Activated CD8-positive, alpha-beta memory T cell treated with anti-CD3 and anti-CD28 coated beads, Interleukin-2, amount 50 U/mL, for 48 hours (primary cell): ENCODE measurements around the gene SHANK3.

Experiments
- DNase-seq: peaks from one replicate; pipeline ENCODE4 v3.0.0-alpha.2; 2020

The SHANK3 gene

GRCh38 chr22:50714631-50715179 lies 42.1 kb downstream of the SHANK3 start:
- no peak for DNase-seq

GRCh38 chr22:50715250-50715649 lies 42.6 kb downstream of the SHANK3 start:
- no peak for DNase-seq

- no peak for DNase-seq
Measured at GRCh38 chr22:50715776-50716175, 43.2 kb downstream of the SHANK3 start.

- DNase-seq: no peak
Measured at GRCh38 chr22:50716290-50717024, 43.8 kb downstream of the SHANK3 start.

- DNase-seq: no peak
Measured at GRCh38 chr22:50717709-50718351, 45.2 kb downstream of the SHANK3 start.

GRCh38 chr22:50718352-50718709 lies 45.7 kb downstream of the SHANK3 start:
- no peak for DNase-seq

DNA sequence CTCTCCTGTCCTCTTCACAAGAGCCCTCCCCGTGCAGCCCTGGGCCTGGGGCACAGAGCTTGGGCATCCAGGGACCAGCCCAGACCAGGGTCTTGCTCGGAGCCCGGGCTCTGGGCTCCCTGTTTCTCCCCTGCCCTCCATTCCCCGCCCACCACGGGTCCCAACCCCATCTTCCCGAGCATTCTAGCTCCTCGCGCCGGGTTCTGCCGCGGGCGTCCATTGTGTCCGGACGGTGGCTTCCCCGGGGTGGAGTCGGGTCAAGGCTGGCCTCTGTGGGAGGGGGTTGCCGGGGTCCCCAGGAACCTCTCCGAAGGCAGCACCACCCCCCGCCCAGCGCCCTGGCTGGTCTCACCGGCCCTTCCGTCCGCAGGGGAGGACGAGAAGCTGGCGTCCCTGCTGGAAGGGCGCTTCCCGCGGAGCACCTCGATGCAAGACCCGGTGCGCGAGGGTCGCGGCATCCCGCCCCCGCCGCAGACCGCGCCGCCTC lies 47.2 kb downstream of the SHANK3 start:
- DNase-seq: no peak

DNA sequence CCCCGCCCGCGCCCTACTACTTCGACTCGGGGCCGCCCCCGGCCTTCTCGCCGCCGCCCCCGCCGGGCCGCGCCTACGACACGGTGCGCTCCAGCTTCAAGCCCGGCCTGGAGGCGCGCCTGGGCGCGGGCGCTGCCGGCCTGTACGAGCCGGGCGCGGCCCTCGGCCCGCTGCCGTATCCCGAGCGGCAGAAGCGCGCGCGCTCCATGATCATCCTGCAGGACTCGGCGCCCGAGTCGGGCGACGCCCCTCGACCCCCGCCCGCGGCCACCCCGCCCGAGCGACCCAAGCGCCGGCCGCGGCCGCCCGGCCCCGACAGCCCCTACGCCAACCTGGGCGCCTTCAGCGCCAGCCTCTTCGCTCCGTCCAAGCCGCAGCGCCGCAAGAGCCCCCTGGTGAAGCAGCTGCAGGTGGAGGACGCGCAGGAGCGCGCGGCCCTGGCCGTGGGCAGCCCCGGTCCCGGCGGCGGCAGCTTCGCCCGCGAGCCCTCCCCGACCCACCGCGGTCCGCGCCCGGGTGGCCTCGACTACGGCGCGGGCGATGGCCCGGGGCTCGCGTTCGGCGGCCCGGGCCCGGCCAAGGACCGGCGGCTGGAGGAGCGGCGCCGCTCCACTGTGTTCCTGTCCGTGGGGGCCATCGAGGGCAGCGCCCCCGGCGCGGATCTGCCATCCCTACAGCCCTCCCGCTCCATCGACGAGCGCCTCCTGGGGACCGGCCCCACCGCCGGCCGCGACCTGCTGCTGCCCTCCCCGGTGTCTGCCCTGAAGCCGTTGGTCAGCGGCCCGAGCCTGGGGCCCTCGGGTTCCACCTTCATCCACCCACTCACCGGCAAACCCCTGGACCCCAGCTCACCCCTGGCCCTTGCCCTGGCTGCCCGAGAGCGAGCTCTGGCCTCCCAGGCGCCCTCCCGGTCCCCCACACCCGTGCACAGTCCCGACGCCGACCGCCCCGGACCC lies 48.0 kb downstream of the SHANK3 start:
- DNase-seq: no peak

- DNase-seq: no peak
Measured at GRCh38 chr22:50721257-50721844, 48.7 kb downstream of the SHANK3 start.

DNA sequence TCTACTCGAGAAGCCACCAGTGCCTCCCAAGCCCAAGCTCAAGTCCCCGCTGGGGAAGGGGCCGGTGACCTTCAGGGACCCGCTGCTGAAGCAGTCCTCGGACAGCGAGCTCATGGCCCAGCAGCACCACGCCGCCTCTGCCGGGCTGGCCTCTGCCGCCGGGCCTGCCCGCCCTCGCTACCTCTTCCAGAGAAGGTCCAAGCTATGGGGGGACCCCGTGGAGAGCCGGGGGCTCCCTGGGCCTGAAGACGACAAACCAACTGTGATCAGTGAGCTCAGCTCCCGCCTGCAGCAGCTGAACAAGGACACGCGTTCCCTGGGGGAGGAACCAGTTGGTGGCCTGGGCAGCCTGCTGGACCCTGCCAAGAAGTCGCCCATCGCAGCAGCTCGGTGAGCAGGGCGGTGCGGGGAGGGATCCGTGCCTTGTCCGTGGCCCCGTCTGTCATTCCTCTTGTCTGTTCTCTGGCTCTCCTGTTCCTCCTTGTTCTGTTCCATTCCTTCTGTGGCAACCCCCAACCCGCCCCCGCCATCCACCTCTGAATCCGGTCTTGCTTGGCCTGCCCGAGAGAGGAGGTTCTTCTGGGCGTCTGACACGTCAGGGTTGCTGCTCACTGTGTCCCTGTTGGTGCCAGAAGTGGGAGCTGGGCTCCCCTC lies 49.6 kb downstream of the SHANK3 start:
- no peak for DNase-seq
